SU-DHL-6 (cell line): Measurements from ENCODE around the gene RPTOR.

ENCODE experiments used
- H2AFZ ChIP-seq: fragments of 200-600 bp; sonication (generic); 2 replicates; pipeline ENCODE4 v1.6.1; 2014; ENCODE audit warnings: low read depth, mild to moderate bottlenecking, moderate library complexity, mixed read lengths, antibody characterized with exemption, low read length; ENCODE audit not compliant: severe bottlenecking
- H3F3A ChIP-seq: fragments of 200-600 bp; shearing (Covaris generic); 2 replicates; pipeline ENCODE4 v1.6.0; 2016; ENCODE audit warnings: antibody characterized with exemption, mild to moderate bottlenecking; ENCODE audit not compliant: insufficient read depth
- H3K27ac ChIP-seq: fragments of 200-600 bp; sonication (generic); 2 replicates; pipeline ENCODE4 v1.5.1; 2016; ENCODE audit warnings: low read depth, mild to moderate bottlenecking, low read length, moderate library complexity, mixed read lengths
- H3K27me3 ChIP-seq: fragments of 200-600 bp; sonication (generic), shearing (Covaris generic); 2 replicates; pipeline ENCODE4 v1.6.0; 2014; ENCODE audit warnings: mild to moderate bottlenecking, low read length
- H3K36me3 ChIP-seq: fragments of 200-600 bp; sonication (generic); 2 replicates; pipeline ENCODE4 v1.6.1; 2014; ENCODE audit warnings: mild to moderate bottlenecking, low read length, mixed read lengths
- H3K4me2 ChIP-seq: fragments of 300-600, 200-600 bp; shearing (Covaris generic), sonication (generic); 2 replicates; pipeline ENCODE4 v1.6.0; 2014; ENCODE audit warnings: low read length, low read depth, mild to moderate bottlenecking; ENCODE audit not compliant: poor library complexity, severe bottlenecking
- H3K4me3 ChIP-seq: fragments of 200-600 bp; sonication (generic); 2 replicates; pipeline ENCODE4 v1.5.1; 2014; ENCODE audit warnings: antibody characterized with exemption, low read length, mild to moderate bottlenecking, mixed read lengths; ENCODE audit not compliant: insufficient read depth, poor library complexity, severe bottlenecking
- H3K79me2 ChIP-seq: fragments of 200-600 bp; sonication (generic); 2 replicates; pipeline ENCODE4 v1.6.1; 2014; ENCODE audit warnings: mild to moderate bottlenecking, low read length, moderate library complexity; ENCODE audit not compliant: insufficient read depth
- H3K9ac ChIP-seq: fragments of 200-600 bp; sonication (generic); 2 replicates; pipeline ENCODE4 v1.7.0; 2014; ENCODE audit warnings: mild to moderate bottlenecking, low read length
- H3K9me2 ChIP-seq: fragments of 200-600 bp; sonication (generic); replicated peaks from 2 replicates; pipeline ENCODE4 v1.6.1; 2014; ENCODE audit warnings: low read length; ENCODE audit not compliant: insufficient read depth
- H3K9me3 ChIP-seq: fragments of 200-600 bp; sonication (generic); 2 replicates; pipeline ENCODE4 v1.6.1; 2014; ENCODE audit warnings: low read length, mixed read lengths; ENCODE audit not compliant: insufficient read depth
- H4K20me1 ChIP-seq: fragments of 200-600 bp; sonication (generic); 2 replicates; pipeline ENCODE4 v1.6.1; 2014; ENCODE audit warnings: low read depth, mild to moderate bottlenecking, antibody characterized with exemption, low read length, moderate library complexity, mixed read lengths
- EZH2phosphoT487 ChIP-seq: fragments of 200-600 bp; sonication (generic), shearing (Covaris generic); conservative IDR thresholded peaks from 2 replicates; pipeline ENCODE4 v1.6.1; 2018; ENCODE audit warnings: mild to moderate bottlenecking, antibody characterized with exemption, low read length, moderate library complexity, mixed read lengths
- TF ChIP-seq, protein P1 (sequence below): fragments of 200-600 bp; sonication (generic); IDR thresholded peaks from one replicate; pipeline ENCODE4 v1.5.1; 2017; ENCODE audit warnings: antibody characterized with exemption, mild to moderate bottlenecking, low read length, moderate library complexity; ENCODE audit not compliant: insufficient read depth, poor library complexity, severe bottlenecking

Gene RPTOR

DNA sequence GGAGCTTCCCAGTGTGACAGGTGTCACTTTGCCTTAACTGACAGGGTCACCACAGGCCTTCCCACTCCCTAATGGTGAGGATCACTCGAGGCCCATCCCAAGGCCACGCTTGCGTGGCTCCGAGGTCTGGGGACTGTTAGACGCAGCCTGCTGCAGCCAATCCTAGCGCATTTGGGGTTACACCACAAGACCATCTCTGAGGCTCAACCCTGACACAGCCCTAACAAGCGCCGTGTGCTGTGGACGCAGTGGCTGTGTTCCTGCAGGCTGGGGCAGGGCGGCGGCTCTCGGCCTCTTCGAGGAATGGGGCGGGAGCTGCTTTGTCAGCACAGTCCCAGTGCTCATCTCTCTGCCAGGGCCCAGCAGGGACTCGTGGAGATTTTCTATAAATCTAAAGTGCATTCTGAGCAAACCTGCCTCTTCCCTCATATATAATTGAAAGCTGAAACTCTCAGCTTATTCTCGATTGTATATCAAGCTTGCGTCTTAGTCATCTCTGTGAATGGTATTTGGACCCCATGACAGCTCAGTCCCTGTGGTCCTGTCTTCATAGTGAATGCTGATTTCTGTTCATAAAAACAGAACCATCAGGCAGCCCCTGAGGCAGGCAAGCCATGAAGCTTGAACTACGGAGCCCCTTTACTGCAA lies 381.2 kb downstream of the RPTOR start:
- Histone ChIP-seq H3K27ac (no peak overlapping the region), H3K9me3 (no peaks in the 10 kb centered on the region), H4K20me1 (no peaks in the 10 kb centered on the region), H3K9me2 (no peaks in the 10 kb centered on the region), H2AFZ (no peak overlapping the region), H3K9ac (no peak overlapping the region), H3K4me3 (no peak overlapping the region), H3K36me3 (no peaks in the 10 kb centered on the region), H3K79me2 (no peaks in the 10 kb centered on the region), H3F3A (no peaks in the 10 kb centered on the region), H3K4me2 (no peak overlapping the region), H3K27me3 (no peaks in the 10 kb centered on the region)
- TF ChIP-seq EZH2phosphoT487, result no peak
- TF ChIP-seq, protein P1, sequence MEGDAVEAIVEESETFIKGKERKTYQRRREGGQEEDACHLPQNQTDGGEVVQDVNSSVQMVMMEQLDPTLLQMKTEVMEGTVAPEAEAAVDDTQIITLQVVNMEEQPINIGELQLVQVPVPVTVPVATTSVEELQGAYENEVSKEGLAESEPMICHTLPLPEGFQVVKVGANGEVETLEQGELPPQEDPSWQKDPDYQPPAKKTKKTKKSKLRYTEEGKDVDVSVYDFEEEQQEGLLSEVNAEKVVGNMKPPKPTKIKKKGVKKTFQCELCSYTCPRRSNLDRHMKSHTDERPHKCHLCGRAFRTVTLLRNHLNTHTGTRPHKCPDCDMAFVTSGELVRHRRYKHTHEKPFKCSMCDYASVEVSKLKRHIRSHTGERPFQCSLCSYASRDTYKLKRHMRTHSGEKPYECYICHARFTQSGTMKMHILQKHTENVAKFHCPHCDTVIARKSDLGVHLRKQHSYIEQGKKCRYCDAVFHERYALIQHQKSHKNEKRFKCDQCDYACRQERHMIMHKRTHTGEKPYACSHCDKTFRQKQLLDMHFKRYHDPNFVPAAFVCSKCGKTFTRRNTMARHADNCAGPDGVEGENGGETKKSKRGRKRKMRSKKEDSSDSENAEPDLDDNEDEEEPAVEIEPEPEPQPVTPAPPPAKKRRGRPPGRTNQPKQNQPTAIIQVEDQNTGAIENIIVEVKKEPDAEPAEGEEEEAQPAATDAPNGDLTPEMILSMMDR, result no peak

DNA sequence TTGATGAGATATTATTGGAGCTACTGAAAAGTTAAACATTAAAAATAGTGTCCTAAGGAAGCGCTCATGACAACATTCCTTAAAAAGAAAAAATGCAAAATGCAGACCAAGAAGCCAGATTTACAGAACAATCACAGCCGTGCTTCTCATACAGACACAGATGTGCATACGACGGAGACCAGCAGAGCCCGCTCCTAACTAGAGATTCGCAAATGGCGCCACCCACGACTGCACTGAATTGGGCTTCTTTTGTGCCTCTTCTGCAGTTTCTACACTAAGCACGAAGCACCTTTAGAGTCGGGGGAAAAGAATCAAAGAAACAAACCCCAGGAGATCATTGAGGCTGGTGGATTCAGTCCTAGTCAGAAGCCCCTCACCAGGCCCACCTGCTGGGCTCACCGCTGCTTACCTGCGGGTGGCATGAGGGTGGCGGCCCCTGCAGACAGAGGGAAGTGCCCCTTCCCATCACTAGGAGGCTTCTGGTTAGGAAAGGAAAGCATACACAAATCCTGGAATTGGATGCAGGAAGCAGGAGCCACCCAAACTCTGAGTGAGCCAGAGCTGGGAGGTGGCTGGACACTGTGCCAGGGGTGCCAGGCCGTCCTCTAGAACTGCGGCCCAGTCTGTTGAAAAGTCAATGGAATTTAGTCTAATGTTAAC lies 382.1 kb downstream of the RPTOR start:
- H3K9me2 ChIP-seq, result no peaks in the 10 kb centered on the region
- H3F3A ChIP-seq, result no peaks in the 10 kb centered on the region
- H3K27me3 ChIP-seq, result no peaks in the 10 kb centered on the region
- TF ChIP-seq, protein P1, result no peak
- no peak for TF ChIP-seq EZH2phosphoT487
- H4K20me1 ChIP-seq, result no peaks in the 10 kb centered on the region
- no peaks in the 10 kb centered on the region for H3K36me3 ChIP-seq
- H3K27ac ChIP-seq, result no peak overlapping the region
- no peak overlapping the region for H3K4me3 ChIP-seq
- no peak overlapping the region for H3K4me2 ChIP-seq
- H3K9ac ChIP-seq, result no peak overlapping the region
- H3K79me2 ChIP-seq, result no peaks in the 10 kb centered on the region
- H3K9me3 ChIP-seq, result no peaks in the 10 kb centered on the region
- no peak overlapping the region for H2AFZ ChIP-seq

DNA sequence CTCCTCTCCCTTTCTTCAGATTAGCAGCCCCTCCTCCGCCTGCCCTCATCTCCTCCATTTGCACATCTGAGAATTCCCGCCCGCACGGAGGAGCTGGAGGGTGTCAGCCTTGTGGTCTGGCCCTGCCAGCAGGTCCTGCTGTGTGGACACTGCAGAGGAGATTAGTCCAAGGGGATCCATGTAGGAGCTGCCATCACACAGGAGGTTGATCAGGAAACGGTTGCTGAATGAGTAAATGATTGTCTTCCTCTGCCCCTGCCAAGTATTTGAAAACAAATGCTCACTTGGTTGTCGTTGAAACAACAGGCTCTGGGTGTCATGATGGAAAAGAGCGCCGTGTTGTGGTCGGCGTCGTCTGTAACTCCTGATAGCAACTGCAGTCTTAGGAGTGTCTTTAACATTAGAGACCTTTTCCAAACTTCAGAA lies 383.2 kb downstream of the RPTOR start:
- TF ChIP-seq EZH2phosphoT487, result no peak
- TF ChIP-seq, protein P1, result no peak
- Histone ChIP-seq H3K9me2 (no peaks in the 10 kb centered on the region), H3K79me2 (no peaks in the 10 kb centered on the region), H3K9ac (no peak overlapping the region), H3K27me3 (no peaks in the 10 kb centered on the region), H3K4me2 (no peak overlapping the region), H4K20me1 (no peaks in the 10 kb centered on the region), H3F3A (no peaks in the 10 kb centered on the region), H3K27ac (no peak overlapping the region), H3K4me3 (no peak overlapping the region), H3K9me3 (no peaks in the 10 kb centered on the region), H2AFZ (no peak overlapping the region), H3K36me3 (no peaks in the 10 kb centered on the region)
